ENCODE data around the gene SVEP1.
A peak's percentile ranks its signal among the peaks of the same experiment; 100 is the strongest.
"Not testable (repeated sequence)": the region's sequence is repeated elsewhere in the genome, so short reads cannot be mapped to it uniquely, and the experiment has no call there.

SVEP1 gene

DNA sequence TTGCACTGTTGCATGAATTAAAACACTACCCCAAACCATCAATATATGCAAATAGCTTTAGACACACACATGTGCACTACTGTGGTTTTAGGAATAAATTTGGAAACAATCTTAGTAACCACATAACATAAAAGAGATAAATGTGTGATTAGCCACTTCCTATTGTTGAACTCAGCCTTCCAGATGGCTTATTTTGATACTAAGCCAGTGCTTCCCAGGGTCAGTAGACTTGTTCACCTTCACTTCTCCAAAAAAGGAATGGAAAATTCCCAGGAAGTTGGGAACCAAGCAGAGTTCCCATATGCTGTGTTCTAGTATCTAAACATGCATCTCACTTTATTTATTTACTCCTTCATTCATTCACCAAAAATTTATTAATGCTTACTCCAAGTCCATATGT is 47.8 kb downstream of the SVEP1 start:
- no peak for DNase-seq (ENCODE audit: low read depth, low spot score)
- TF ChIP-seq EZH2 (IDR thresholded peaks at IDR 0.05) (no peak), POLR2AphosphoS5 (IDR thresholded peaks at IDR 0.05; ENCODE audit: borderline replicate concordance, low read depth, low read length) (no peak), FOXP2 (optimal IDR thresholded peaks at IDR 0.05; ENCODE audit: control extremely low read depth, extremely low read length, insufficient read depth) (no peak)
- Histone ChIP-seq H3K36me3 (ENCODE audit: insufficient read depth, low read length) (no peaks in the 10 kb centered on the region), H3K9ac (ENCODE audit: insufficient read length) (no peak overlapping the region), H3K4me3 (no peak overlapping the region), H3K9me3 (ENCODE audit: low read depth, low read length) (peaks cover 8% of the 10 kb centered on the region; the same call in 1 of the 2 replicates), H3K27ac (no peak overlapping the region)

DNA sequence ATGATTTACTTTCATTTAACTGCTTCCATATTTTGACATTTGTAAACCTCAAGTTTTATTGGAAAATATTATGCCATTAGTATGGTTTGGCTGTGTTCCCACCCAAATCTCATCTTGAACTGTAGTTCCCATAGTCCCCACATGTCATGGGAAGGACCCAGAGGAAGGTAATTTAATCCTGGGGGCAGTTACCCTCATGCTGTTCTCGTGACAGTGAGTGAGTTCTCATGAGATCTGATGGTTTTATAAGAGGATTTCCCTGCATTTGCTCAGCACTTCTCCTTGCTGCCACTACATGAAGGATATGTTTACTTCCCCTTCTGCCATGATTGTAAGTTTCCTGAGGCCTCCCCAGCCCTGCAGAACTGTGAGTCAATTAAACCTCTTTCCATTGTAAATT is 48.3 kb downstream of the SVEP1 start:
- H3K27ac ChIP-seq; H3K9me3 ChIP-seq (ENCODE audit: low read depth, low read length); H3K36me3 ChIP-seq (ENCODE audit: insufficient read depth, low read length); H3K9ac ChIP-seq (ENCODE audit: insufficient read length); DNase-seq (ENCODE audit: low read depth, low spot score); H3K4me3 ChIP-seq: not testable (repeated sequence)

DNA sequence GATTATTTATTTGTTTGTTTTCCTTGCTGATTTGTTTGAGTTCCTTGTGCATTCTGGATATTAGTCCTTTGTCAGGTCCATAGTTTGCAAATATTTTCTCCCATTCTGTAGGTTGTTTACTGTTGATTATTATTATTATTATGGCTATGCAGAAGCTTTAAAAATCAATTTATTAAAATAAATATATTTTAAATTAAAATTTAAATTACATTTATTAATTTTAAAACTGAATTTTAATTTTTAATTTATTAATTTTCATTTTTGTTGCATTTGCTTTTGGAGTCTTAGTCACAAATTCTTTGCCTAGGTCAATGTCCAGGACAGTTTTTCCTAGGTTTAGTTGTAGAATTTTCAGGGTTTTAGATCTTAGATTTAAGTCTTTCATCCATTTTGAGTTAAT is 50.9 kb downstream of the SVEP1 start:
- H3K36me3 ChIP-seq (ENCODE audit: insufficient read depth, low read length): no peaks in the 10 kb centered on the region
- DNase-seq (ENCODE audit: low read depth, low spot score): no peak
- TF ChIP-seq FOXP2 (optimal IDR thresholded peaks at IDR 0.05; ENCODE audit: control extremely low read depth, extremely low read length, insufficient read depth) (no peak), POLR2AphosphoS5 (IDR thresholded peaks at IDR 0.05; ENCODE audit: borderline replicate concordance, low read depth, low read length) (no peak), EZH2 (IDR thresholded peaks at IDR 0.05) (no peak)
- H3K9ac ChIP-seq (ENCODE audit: insufficient read length): no peak overlapping the region
- no peak overlapping the region for H3K27ac ChIP-seq
- peaks cover 8% of the 10 kb centered on the region; the same call in 1 of the 2 replicates for H3K9me3 ChIP-seq (ENCODE audit: low read depth, low read length)
- H3K4me3 ChIP-seq: no peak overlapping the region

DNA sequence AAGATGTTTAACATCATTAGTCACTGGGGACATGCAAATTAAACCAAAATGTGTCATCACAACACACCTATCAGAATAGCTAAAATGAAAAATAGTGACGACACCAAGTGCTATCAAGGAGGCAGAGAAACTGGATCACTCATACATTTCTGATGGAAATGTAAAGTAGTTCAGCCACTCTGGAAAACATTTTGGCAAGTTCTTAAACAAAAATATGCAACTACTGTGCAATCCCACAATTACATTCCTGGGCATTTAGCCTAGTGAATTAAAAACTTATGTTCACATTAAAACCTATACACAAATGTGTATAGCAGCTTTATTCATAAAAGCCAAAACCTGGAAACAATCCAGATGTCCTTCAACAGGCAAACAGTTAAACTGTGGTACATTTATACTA is 53.1 kb downstream of the SVEP1 start:
- TF ChIP-seq FOXP2 (optimal IDR thresholded peaks at IDR 0.05; ENCODE audit: control extremely low read depth, extremely low read length, insufficient read depth): no peak
- TF ChIP-seq POLR2AphosphoS5 (IDR thresholded peaks at IDR 0.05; ENCODE audit: borderline replicate concordance, low read depth, low read length): no peak; the same call in 1 of the 2 replicates
- Histone ChIP-seq H3K4me3 (no peak overlapping the region; the same call in 1 of the 2 replicates), H3K36me3 (ENCODE audit: insufficient read depth, low read length) (no peaks in the 10 kb centered on the region), H3K9me3 (ENCODE audit: low read depth, low read length) (peaks cover 4% of the 10 kb centered on the region; the same call in 1 of the 2 replicates), H3K27ac (peak overlapping the region; percentile 58), H3K9ac (ENCODE audit: insufficient read length) (no peak overlapping the region)
- peak; percentile 92 for DNase-seq (ENCODE audit: low read depth, low spot score)

DNA sequence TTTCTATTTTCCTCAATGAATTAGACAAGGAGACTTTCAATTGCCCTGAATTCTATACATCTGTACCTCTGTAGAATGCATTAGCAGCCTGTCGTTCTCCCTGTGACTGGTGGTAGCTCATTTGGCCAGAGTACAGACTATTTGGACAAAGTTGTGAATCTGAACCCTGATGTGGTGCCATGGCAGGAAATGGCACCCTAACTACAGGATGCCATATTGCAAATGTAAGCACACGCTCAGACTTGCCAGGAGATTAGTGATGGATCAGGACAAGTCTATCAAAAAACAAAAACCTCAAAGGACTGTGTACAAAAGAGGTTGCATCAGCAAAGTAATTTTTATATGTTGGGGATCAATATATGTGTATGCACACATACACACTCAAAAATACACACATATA is 58.3 kb downstream of the SVEP1 start:
- no peak overlapping the region for H3K9ac ChIP-seq (ENCODE audit: insufficient read length)
- no peak for DNase-seq (ENCODE audit: low read depth, low spot score)
- H3K36me3 ChIP-seq (ENCODE audit: insufficient read depth, low read length): no peaks in the 10 kb centered on the region
- TF ChIP-seq EZH2 (IDR thresholded peaks at IDR 0.05) (no peak), FOXP2 (optimal IDR thresholded peaks at IDR 0.05; ENCODE audit: control extremely low read depth, extremely low read length, insufficient read depth) (no peak), POLR2AphosphoS5 (IDR thresholded peaks at IDR 0.05; ENCODE audit: borderline replicate concordance, low read depth, low read length) (no peak)
- H3K27ac ChIP-seq: no peak overlapping the region
- no peaks in the 10 kb centered on the region; the same call in 1 of the 2 replicates for H3K9me3 ChIP-seq (ENCODE audit: low read depth, low read length)
- no peak overlapping the region for H3K4me3 ChIP-seq

DNA sequence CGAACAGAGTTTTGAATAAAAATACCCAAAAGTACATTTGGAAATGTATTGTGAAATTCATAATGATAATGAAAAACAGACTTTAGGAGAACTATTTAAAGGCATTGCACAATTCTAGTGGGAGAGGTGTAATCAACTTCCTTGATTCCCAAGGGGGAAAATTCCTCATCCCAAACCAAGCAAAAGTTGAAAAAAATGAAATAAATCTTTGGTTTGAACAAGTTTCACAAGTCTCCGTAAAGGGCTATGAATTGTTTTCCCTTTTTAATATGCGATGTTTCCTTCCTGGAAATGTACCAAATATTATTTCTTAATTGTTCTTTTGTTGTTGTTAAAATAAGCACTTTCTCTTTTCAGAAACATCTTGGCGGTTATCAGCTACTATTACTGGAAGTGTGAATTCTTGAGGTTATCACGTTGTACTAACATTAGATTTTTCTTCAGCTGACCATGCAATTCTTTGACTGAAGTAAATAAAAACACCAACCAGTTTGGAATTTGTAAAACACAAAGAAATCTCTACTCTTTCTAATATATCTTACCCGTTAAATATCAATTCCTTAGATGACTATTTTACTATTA is 59.3 kb downstream of the SVEP1 start:
- Histone ChIP-seq H3K27ac (peak overlapping the region; percentile 69), H3K4me3 (peak overlapping the region; percentile 47), H3K9me3 (ENCODE audit: low read depth, low read length) (no peaks in the 10 kb centered on the region; the same call in 1 of the 2 replicates), H3K36me3 (ENCODE audit: insufficient read depth, low read length) (no peaks in the 10 kb centered on the region), H3K9ac (ENCODE audit: insufficient read length) (no peak overlapping the region)
- peak; percentile 83 for DNase-seq (ENCODE audit: low read depth, low spot score)
- TF ChIP-seq FOXP2 (optimal IDR thresholded peaks at IDR 0.05; ENCODE audit: control extremely low read depth, extremely low read length, insufficient read depth): no peak
- TF ChIP-seq EZH2 (IDR thresholded peaks at IDR 0.05): no peak
- TF ChIP-seq POLR2AphosphoS5 (IDR thresholded peaks at IDR 0.05; ENCODE audit: borderline replicate concordance, low read depth, low read length): no peak; the same call in 1 of the 2 replicates

DNA sequence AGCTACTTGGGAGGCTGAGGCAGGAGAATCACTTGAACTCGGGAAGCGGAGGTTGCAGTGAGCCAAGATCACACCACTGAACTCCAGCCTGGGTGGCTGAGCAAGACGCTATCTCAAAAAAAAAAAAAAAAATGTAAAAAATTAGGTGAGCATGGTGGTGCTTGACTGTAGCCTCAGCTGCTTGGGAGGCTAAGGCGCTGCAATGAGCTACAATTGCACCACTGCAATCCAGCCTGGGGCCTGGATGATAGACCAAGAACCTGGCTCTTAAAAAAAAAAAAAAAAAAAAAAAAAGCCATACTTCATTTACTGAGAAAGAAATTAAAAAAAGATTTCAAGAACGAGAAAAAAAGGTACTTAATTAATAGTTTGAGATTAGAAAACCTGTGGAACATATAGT is 62.1 kb downstream of the SVEP1 start:
- DNase-seq (ENCODE audit: low read depth, low spot score): no peak
- no peaks in the 10 kb centered on the region for H3K9me3 ChIP-seq (ENCODE audit: low read depth, low read length)
- H3K36me3 ChIP-seq (ENCODE audit: insufficient read depth, low read length): no peaks in the 10 kb centered on the region
- no peak overlapping the region for H3K9ac ChIP-seq (ENCODE audit: insufficient read length)
- TF ChIP-seq EZH2 (IDR thresholded peaks at IDR 0.05) (no peak), FOXP2 (optimal IDR thresholded peaks at IDR 0.05; ENCODE audit: control extremely low read depth, extremely low read length, insufficient read depth) (no peak), POLR2AphosphoS5 (IDR thresholded peaks at IDR 0.05; ENCODE audit: borderline replicate concordance, low read depth, low read length) (no peak)
- no peak overlapping the region for H3K4me3 ChIP-seq
- H3K27ac ChIP-seq: no peak overlapping the region

DNA sequence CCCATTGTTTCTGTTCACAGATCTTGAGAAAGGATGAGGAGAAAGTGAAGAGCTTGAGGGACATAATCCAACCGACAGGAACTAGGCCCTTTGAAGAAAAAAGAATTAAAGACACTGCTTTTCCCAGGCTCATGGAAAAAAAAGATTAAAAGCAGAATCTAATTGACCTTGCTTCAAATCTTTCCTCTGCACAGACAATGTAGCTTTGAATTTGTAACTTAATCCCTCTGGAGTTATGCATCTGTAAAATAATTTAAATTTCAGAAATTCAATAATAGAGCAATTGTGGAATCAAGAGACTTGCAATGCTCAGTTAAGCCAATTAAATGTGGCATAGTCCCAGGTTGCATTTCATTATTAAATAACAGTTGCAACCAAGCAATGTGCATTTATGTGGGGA is 64.6 kb downstream of the SVEP1 start:
- no peak overlapping the region for H3K9ac ChIP-seq (ENCODE audit: insufficient read length)
- no peaks in the 10 kb centered on the region for H3K36me3 ChIP-seq (ENCODE audit: insufficient read depth, low read length)
- DNase-seq (ENCODE audit: low read depth, low spot score): no peak
- H3K9me3 ChIP-seq (ENCODE audit: low read depth, low read length): no peaks in the 10 kb centered on the region
- H3K4me3 ChIP-seq: no peak overlapping the region
- H3K27ac ChIP-seq: no peak overlapping the region
- TF ChIP-seq FOXP2 (optimal IDR thresholded peaks at IDR 0.05; ENCODE audit: control extremely low read depth, extremely low read length, insufficient read depth): no peak
- no peak for TF ChIP-seq POLR2AphosphoS5 (IDR thresholded peaks at IDR 0.05; ENCODE audit: borderline replicate concordance, low read depth, low read length)
- TF ChIP-seq EZH2 (IDR thresholded peaks at IDR 0.05): no peak

DNA sequence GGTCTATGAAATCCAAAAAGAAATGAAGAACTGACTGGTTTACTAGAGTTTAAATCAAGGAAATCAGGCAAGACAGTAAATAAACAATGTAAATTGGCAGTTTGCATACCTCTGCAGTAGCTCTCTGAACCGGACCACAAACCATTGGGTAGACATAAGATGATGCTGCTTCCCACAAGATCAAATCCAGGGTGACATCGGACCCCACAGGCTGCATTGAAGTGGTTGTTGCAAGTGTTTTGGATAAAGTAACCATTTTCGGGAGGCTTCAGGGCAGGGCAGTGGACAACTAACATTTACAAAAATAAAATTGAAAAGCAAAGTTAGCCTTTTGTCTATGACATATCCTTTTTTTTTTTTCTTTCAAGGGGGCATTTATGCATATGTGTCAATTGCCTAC is 66.7 kb downstream of the SVEP1 start:
- no peak overlapping the region for H3K9ac ChIP-seq (ENCODE audit: insufficient read length)
- no peaks in the 10 kb centered on the region for H3K9me3 ChIP-seq (ENCODE audit: low read depth, low read length)
- TF ChIP-seq EZH2 (IDR thresholded peaks at IDR 0.05): no peak
- TF ChIP-seq FOXP2 (optimal IDR thresholded peaks at IDR 0.05; ENCODE audit: control extremely low read depth, extremely low read length, insufficient read depth): no peak
- TF ChIP-seq POLR2AphosphoS5 (IDR thresholded peaks at IDR 0.05; ENCODE audit: borderline replicate concordance, low read depth, low read length): no peak
- H3K36me3 ChIP-seq (ENCODE audit: insufficient read depth, low read length): no peaks in the 10 kb centered on the region
- no peak overlapping the region for H3K27ac ChIP-seq
- H3K4me3 ChIP-seq: no peak overlapping the region
- DNase-seq (ENCODE audit: low read depth, low spot score): no peak
